Hematopoietic multipotent progenitor cell (in vitro differentiated cells): ENCODE measurements around the gene CACNA1D. TPM values are rescaled to one million over a fixed set of nuclear protein-coding genes. Genes with fewer than 3 reads are reported as not detected.
A peak's percentile ranks its signal among the peaks of the same experiment; 100 is the strongest.
"Not testable (repeated sequence)": the region's sequence is repeated elsewhere in the genome, so short reads cannot be mapped to it uniquely, and the experiment has no call there.

Source experiments
- DNase-seq, 3 donors: peaks; one replicate each; pipeline ENCODE4 v3.0.0-alpha.2; 2011 to 2015; ENCODE audit warnings: low read depth in 2 of 3, low spot score in 2 of 3
- total RNA-seq: library from RNA; depleted of rRNA; stranded (reverse); fragments of >200 nt; gene quantifications from one replicate; pipeline ENCODE4 v1.2.3, GENCODE V29; 2012

The CACNA1D gene
- total RNA-seq, result 0.81 TPM

- no peak for DNase-seq
These were observed at the start of gene CACNA1D for GRCh38 chr3:53493963-53494791. Gene CACNA1D, plus strand, starts transcription at chr3:53494611. Its CDS starts 556 bp downstream, at chr3:53495167.

- peak in 2 of 3 donors; percentile 32 to 62 for DNase-seq
These were observed 37.3 kb upstream of the CACNA1D start for GRCh38 chr3:53457068-53457467.

GRCh38 chr3:53460326-53460725 lies 34.1 kb upstream of the CACNA1D start:
- no peak for DNase-seq

GRCh38 chr3:53464424-53464823 lies 30.0 kb upstream of the CACNA1D start:
- no peak for DNase-seq

DNA sequence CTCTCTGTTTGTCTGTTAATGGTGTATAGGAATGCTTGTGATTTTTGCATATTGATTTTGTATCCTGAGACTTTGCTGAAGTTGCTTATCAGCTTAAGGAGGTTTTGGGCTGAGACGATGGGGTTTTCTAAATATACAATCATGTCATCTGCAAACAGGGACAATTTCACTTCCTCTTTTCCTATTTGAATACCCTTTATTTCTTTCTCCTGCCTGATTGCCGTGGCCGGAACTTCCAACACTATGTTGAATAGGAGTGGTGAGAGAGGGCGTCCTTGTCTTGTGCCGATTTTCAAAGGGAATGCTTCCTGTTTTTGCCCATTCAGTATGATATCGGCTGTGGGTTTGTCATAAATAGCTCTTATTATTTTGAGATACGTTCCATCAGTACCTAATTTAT lies 24.7 kb upstream of the CACNA1D start:
- DNase-seq, result not testable (repeated sequence)

DNA sequence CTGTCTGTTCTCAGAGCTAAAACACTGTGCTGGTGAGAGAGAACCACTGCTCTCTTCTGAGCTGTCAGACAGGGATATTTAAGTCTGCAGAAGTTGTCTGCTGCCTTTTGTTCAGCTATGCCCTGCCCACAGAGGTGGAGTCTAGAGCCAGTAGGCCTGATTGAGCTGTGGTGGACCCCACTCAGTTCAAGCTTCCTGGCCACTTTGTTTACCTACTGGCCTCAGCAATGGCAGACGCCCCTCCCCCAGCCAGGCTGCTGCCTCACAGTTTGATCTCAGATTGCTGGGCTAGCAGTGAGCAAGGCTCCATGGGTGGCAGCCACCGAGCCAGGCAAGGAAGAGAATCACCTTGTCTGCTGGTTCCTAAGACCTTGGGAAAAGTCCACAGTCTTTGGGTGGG lies 21.0 kb upstream of the CACNA1D start:
- no peak for DNase-seq

- not testable (repeated sequence) for DNase-seq
These were observed 18.0 kb upstream of the CACNA1D start for GRCh38 chr3:53476372-53476771.

DNA sequence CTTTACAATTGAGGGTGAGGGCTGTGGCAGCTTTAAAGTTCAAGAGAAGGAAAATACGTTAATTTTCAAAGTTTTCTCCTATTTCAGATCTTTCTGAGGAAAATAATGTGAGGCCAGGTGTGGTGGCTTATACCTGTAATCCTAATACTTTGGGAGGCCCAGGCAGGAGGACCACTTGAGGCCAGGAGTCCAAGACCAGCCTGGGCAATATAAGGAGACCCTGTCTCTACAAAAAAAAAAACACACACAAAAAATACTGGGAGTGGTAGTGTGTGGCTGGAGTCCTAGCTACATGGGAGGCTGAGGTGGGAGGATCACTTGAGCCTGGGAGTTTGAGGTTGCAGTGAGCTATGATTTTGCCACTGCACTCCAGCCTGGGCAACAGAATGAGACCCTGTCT lies 16.7 kb upstream of the CACNA1D start:
- DNase-seq, result not testable (repeated sequence)

GRCh38 chr3:53478166-53478830 lies 16.1 kb upstream of the CACNA1D start:
- DNase-seq, result no peak

- DNase-seq, result no peak
These were observed 15.3 kb upstream of the CACNA1D start for GRCh38 chr3:53478921-53479664.

DNA sequence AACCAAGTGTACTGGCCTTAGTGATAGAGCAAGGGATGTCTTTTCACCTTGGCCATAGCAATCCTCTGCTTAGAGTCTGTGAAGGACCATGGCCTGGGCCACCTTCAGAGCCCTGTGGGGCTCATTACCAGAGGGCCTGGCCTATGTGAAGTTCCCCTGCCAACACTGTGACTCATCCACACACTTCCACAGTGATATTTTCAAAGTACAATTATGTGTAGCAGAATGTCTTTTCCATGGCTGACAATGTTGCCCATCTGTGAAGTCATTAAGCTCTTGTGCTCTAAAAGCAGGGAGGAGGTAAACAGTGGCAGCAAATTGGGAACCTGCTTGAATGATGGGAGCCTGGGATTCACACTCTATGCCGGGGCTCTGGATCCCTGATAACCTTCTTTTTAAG lies 12.2 kb upstream of the CACNA1D start:
- DNase-seq, result no peak

DNA sequence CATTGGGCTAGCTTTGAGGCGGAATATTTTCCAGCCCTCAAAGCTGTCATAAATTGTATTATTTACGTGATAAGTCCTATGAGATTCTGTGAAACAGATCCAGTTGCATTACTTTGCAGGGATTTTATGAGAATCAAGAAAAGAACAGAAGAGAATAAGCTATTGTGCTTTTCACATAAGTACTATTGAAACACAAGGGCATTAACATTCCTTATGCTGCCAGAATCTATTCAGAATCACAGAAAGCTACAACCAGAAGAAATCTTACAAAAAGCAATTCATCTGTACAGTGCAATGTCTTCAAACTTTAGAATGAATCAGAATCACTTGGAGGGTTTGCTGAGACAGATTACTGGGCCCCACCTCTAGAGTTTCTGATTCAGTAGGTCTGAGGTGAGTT lies 10.6 kb upstream of the CACNA1D start:
- DNase-seq, result no peak

GRCh38 chr3:53484984-53485383 lies 9.4 kb upstream of the CACNA1D start:
- DNase-seq, result no peak

GRCh38 chr3:53485675-53486403 lies 8.6 kb upstream of the CACNA1D start:
- DNase-seq, result peak in 1 of 3 donors; percentile 51

DNA sequence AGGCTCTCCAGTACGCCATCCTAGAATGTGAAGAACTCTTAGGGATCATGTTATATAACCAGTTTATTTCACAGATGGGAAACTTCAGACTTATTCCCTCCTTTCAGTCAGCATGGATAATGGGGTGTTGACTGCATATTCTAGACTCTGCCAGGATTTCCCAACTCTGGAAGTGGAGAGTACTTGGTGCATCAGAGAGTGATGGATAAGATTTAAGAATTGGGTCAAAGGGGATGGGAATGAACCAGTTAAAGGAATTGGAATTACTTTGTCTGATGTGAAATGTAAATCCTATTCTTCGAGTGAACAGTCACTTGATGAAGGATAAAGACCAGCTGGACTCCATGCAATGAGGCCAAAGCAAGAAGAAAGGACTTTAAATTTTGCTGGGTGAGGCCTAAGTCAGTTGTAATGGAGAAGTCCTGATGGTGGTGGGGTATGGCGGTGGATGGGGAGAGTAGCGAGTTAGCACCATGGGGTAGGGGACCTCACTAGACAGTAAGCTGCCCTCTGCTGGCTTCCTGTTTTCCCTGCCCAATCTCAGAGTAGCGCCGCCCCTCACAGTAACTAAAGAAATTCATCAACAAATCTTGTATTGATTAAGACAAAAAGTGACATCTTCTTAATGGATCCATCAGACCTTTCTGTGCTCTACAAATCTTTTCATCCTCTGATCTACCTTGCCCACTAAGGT lies 7.3 kb upstream of the CACNA1D start:
- DNase-seq, result no peak

- no peak for DNase-seq
These were observed 5.0 kb upstream of the CACNA1D start for GRCh38 chr3:53489386-53489785.

DNA sequence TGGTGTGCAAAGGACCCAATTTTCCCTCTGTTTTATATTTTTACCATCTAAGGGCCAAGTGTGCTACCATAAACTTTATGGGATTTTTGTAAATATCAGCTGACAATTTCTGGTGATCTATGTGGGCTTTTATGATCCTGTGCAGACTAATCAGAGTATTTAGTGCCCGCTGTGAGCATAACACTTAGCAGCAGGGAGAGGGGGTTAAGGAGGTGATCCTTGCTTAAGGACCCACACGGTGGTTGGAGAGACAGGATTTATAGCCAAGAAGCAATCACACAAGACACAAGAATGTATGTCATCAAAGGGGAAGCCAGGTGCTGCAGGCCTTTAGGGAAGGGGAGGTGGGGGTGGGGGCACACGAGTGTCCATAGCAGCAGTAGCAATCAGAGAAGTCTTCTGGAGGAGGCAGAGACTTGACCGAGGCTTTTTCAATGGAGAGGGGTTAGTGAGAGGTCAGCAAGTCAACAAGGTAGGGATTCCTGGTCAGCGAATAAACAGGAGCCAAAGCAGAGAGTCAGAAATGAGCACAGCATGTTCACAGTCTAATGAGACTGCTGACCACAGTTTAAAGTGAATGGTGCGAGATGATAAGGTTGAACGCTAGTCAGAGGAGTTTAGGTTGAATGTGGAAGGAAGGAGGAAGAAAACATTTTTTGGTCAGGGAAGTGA lies 4.5 kb upstream of the CACNA1D start:
- no peak for DNase-seq

GRCh38 chr3:53490459-53490968 lies 3.9 kb upstream of the CACNA1D start:
- no peak for DNase-seq

GRCh38 chr3:53491276-53491675 lies 3.1 kb upstream of the CACNA1D start:
- DNase-seq, result no peak
